ENCODE measurements around the gene DPP6.

DPP6 gene

GRCh38 chr7:154200241-154200640 lies 148.0 kb downstream of the DPP6 start:
- DNase-seq (ENCODE audit: low read depth, low spot score), result no peak
- H3K4me3 ChIP-seq (ENCODE audit: low read length), result no peak overlapping the region

GRCh38 chr7:154202002-154202401 lies 149.8 kb downstream of the DPP6 start:
- no peak overlapping the region for H3K4me3 ChIP-seq (ENCODE audit: low read length)
- DNase-seq (ENCODE audit: low read depth, low spot score), result no peak

- no peak overlapping the region for H3K4me3 ChIP-seq (ENCODE audit: low read length)
These were observed 151.8 kb downstream of the DPP6 start for GRCh38 chr7:154204046-154204445.

GRCh38 chr7:154212861-154213260 lies 160.7 kb downstream of the DPP6 start:
- DNase-seq (ENCODE audit: low read depth, low spot score), result no peak
- no peak overlapping the region for H3K4me3 ChIP-seq (ENCODE audit: low read length)

More at GRCh38 chr7:154204046-154204445, 151.8 kb downstream of the DPP6 start:
- DNase-seq (ENCODE audit: low read depth, low spot score), result no peak

GRCh38 chr7:154217688-154218340 lies 165.6 kb downstream of the DPP6 start:
- no peak overlapping the region for H3K4me3 ChIP-seq (ENCODE audit: low read length)
- DNase-seq (ENCODE audit: low read depth, low spot score), result no peak

GRCh38 chr7:154231732-154232131 lies 179.5 kb downstream of the DPP6 start:
- no peak overlapping the region for H3K4me3 ChIP-seq (ENCODE audit: low read length)
- DNase-seq (ENCODE audit: low read depth, low spot score), result peak; percentile 28

GRCh38 chr7:154232700-154233099 lies 180.5 kb downstream of the DPP6 start:
- H3K4me3 ChIP-seq (ENCODE audit: low read length), result no peak overlapping the region
- DNase-seq (ENCODE audit: low read depth, low spot score), result no peak

GRCh38 chr7:154241988-154242387 lies 189.8 kb downstream of the DPP6 start:
- H3K4me3 ChIP-seq (ENCODE audit: low read length), result no peak overlapping the region
- DNase-seq (ENCODE audit: low read depth, low spot score), result no peak

GRCh38 chr7:154242709-154243108 lies 190.5 kb downstream of the DPP6 start:
- DNase-seq (ENCODE audit: low read depth, low spot score), result no peak
- H3K4me3 ChIP-seq (ENCODE audit: low read length), result no peak overlapping the region

- DNase-seq (ENCODE audit: low read depth, low spot score), result no peak
- H3K4me3 ChIP-seq (ENCODE audit: low read length), result no peak overlapping the region
These were observed 199.8 kb downstream of the DPP6 start for GRCh38 chr7:154252046-154252445.

GRCh38 chr7:154253810-154254209 lies 201.6 kb downstream of the DPP6 start:
- no peak for DNase-seq (ENCODE audit: low read depth, low spot score)
- H3K4me3 ChIP-seq (ENCODE audit: low read length), result no peak overlapping the region

GRCh38 chr7:154255324-154255723 lies 203.1 kb downstream of the DPP6 start:
- no peak for DNase-seq (ENCODE audit: low read depth, low spot score)
- no peak overlapping the region for H3K4me3 ChIP-seq (ENCODE audit: low read length)

- DNase-seq (ENCODE audit: low read depth, low spot score), result no peak
- H3K4me3 ChIP-seq (ENCODE audit: low read length), result no peak overlapping the region
These were observed 204.0 kb downstream of the DPP6 start for GRCh38 chr7:154256150-154256549.

GRCh38 chr7:154259396-154259795 lies 207.2 kb downstream of the DPP6 start:
- no peak overlapping the region for H3K4me3 ChIP-seq (ENCODE audit: low read length)
- DNase-seq (ENCODE audit: low read depth, low spot score), result no peak

- no peak for DNase-seq (ENCODE audit: low read depth, low spot score)
- H3K4me3 ChIP-seq (ENCODE audit: low read length), result no peak overlapping the region
These were observed 235.2 kb downstream of the DPP6 start for GRCh38 chr7:154287356-154287755.

GRCh38 chr7:154289119-154289518 lies 236.9 kb downstream of the DPP6 start:
- H3K4me3 ChIP-seq (ENCODE audit: low read length), result no peak overlapping the region
- DNase-seq (ENCODE audit: low read depth, low spot score), result no peak

- H3K4me3 ChIP-seq (ENCODE audit: low read length), result no peak overlapping the region
- no peak for DNase-seq (ENCODE audit: low read depth, low spot score)
These were observed 244.2 kb downstream of the DPP6 start for GRCh38 chr7:154296443-154296842.

GRCh38 chr7:154299736-154300135 lies 247.5 kb downstream of the DPP6 start:
- H3K4me3 ChIP-seq (ENCODE audit: low read length), result no peak overlapping the region
- no peak for DNase-seq (ENCODE audit: low read depth, low spot score)

- no peak for DNase-seq (ENCODE audit: low read depth, low spot score)
- no peak overlapping the region for H3K4me3 ChIP-seq (ENCODE audit: low read length)
These were observed 250.2 kb downstream of the DPP6 start for GRCh38 chr7:154302380-154302779.

- H3K4me3 ChIP-seq (ENCODE audit: low read length), result no peak overlapping the region
These were observed 252.0 kb downstream of the DPP6 start for GRCh38 chr7:154304231-154304630.

More at GRCh38 chr7:154304231-154304630, 252.0 kb downstream of the DPP6 start:
- DNase-seq (ENCODE audit: low read depth, low spot score), result no peak

Measured in Jurkat, Clone E6-1 (cell line).